ENCODE measurements around the gene AP1S1.
A peak's percentile ranks its signal among the peaks of the same experiment; 100 is the strongest.

DNA sequence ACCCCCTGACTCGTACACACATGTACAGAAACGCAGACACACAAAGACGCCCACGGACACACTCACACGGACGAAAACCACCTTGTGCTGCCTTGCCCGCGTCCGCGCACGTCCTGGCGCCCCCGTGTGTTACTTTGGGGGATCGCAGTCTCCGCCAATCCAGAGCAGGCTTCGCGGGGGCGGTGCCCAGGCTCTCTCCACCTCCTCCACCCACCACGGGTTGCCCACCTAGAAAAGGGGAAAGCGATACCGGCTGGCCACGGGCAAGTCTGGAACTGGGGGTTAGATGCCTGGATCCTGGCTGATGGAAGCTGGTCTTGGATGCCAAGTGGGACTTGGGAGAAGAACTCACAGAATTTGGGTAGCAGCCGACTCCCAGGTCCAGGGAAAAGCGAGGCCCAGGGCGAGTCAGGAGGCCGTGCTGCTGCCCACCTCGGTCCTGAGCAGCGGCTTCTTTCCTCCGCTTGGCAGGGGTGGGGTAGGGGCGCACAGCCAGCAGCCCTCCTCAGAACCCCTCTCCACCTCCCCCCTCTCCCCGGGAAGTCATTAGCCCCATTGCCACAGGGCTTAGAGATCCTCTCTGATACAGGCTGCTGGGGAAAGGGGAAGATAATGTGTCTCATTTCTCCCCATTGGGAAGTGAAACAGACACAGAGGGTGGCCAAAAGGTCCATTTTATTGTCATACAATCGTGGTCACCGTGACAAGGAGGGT is 15.7 kb downstream of the AP1S1 start:
- TF ChIP-seq, protein P1, sequence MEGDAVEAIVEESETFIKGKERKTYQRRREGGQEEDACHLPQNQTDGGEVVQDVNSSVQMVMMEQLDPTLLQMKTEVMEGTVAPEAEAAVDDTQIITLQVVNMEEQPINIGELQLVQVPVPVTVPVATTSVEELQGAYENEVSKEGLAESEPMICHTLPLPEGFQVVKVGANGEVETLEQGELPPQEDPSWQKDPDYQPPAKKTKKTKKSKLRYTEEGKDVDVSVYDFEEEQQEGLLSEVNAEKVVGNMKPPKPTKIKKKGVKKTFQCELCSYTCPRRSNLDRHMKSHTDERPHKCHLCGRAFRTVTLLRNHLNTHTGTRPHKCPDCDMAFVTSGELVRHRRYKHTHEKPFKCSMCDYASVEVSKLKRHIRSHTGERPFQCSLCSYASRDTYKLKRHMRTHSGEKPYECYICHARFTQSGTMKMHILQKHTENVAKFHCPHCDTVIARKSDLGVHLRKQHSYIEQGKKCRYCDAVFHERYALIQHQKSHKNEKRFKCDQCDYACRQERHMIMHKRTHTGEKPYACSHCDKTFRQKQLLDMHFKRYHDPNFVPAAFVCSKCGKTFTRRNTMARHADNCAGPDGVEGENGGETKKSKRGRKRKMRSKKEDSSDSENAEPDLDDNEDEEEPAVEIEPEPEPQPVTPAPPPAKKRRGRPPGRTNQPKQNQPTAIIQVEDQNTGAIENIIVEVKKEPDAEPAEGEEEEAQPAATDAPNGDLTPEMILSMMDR (IDR thresholded peaks at IDR 0.05 in 4 of 5, conservative IDR thresholded peaks at IDR 0.05 in 1 of 5), result peak; percentile 58 to 89 (median 82)
- TF ChIP-seq POLR2A (IDR thresholded peaks at IDR 0.05), result no peak

Data from gastrocnemius medialis (tissue), 4 donors.